ENCODE results near the gene PPP1R26.

DNA sequence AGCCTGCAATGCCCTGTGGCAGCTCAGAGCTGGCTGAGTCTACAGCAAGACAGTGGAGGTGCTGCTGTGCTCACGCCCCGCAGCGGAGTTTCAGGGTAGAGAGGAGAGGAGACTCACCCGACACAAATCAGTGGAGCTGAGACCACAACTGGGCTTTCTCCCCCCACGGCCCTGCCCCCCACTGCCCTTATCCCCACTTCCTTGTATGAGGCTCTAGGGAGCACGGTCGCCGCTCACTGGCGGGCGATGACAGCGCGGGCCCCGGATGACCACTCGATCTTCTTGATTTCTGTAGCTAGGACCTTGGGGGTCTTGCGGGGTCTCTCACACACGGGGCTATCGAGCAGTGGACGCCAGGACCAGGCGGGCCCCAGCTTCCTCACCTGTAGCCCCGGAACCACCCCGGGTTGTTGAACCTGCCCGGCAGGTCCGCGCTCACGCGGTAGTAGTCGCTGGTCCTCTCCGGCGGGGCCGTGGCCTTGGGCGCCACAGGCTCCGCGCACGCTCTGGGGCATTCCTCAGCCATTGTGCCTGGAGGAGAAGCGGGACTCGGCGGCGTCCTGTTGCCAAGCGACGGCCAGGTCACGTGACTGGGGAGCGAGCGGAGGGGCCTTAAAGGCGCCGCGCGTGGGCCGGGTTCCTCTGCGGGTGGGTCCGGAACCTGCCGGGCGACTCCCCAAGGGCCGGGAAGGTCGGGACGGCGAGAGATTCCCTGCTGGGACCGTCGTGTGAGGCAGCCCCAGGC is 19.9 kb downstream of the PPP1R26 start:
- TF ChIP-seq SIN3A (IDR thresholded peaks at IDR 0.05; ENCODE audit: borderline replicate concordance, insufficient read depth, low read length) (0 out of 2 replicates have a peak, but pooled peaks have one; percentile 61), POLR2AphosphoS5 (IDR thresholded peaks at IDR 0.05; ENCODE audit: low read depth, low read length) (no peak), TAF1 (IDR thresholded peaks at IDR 0.05; ENCODE audit: borderline replicate concordance, insufficient read depth, low read length) (no peak), FOXP2 (optimal IDR thresholded peaks at IDR 0.05; ENCODE audit: borderline replicate concordance, extremely low read depth, extremely low read length, insufficient read depth) (no peak)
- TF ChIP-seq, protein P1, sequence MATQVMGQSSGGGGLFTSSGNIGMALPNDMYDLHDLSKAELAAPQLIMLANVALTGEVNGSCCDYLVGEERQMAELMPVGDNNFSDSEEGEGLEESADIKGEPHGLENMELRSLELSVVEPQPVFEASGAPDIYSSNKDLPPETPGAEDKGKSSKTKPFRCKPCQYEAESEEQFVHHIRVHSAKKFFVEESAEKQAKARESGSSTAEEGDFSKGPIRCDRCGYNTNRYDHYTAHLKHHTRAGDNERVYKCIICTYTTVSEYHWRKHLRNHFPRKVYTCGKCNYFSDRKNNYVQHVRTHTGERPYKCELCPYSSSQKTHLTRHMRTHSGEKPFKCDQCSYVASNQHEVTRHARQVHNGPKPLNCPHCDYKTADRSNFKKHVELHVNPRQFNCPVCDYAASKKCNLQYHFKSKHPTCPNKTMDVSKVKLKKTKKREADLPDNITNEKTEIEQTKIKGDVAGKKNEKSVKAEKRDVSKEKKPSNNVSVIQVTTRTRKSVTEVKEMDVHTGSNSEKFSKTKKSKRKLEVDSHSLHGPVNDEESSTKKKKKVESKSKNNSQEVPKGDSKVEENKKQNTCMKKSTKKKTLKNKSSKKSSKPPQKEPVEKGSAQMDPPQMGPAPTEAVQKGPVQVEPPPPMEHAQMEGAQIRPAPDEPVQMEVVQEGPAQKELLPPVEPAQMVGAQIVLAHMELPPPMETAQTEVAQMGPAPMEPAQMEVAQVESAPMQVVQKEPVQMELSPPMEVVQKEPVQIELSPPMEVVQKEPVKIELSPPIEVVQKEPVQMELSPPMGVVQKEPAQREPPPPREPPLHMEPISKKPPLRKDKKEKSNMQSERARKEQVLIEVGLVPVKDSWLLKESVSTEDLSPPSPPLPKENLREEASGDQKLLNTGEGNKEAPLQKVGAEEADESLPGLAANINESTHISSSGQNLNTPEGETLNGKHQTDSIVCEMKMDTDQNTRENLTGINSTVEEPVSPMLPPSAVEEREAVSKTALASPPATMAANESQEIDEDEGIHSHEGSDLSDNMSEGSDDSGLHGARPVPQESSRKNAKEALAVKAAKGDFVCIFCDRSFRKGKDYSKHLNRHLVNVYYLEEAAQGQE (IDR thresholded peaks at IDR 0.05; ENCODE audit: insufficient read depth in 1 of 2, low read depth in 2 of 2, low read length in 2 of 2) = no peak
